Endometrial microvascular endothelial cells (primary cell): Measurements from ENCODE around the gene MCOLN2. TPM values are rescaled to one million over a fixed set of nuclear protein-coding genes. Genes with fewer than 3 reads are reported as not detected.

ENCODE experiments used
- in situ Hi-C: cut with HindIII; loops from 2 replicates; pipeline ENCODE4 v1.10.0; 2017; ENCODE audit warnings: low sequenced_read_pairs, low pct_unique_long_range_greater_than_20kb; ENCODE audit errors: inconsistent ontology term
- total RNA-seq: library from RNA; depleted of rRNA; stranded (reverse); fragments of >200 nt; gene quantifications from one replicate; pipeline ENCODE4 v1.2.3, GENCODE V29; 2015; ENCODE audit errors: inconsistent ontology term

Gene MCOLN2
- total RNA-seq, 1 donor from 2014 or later = not detected

DNA sequence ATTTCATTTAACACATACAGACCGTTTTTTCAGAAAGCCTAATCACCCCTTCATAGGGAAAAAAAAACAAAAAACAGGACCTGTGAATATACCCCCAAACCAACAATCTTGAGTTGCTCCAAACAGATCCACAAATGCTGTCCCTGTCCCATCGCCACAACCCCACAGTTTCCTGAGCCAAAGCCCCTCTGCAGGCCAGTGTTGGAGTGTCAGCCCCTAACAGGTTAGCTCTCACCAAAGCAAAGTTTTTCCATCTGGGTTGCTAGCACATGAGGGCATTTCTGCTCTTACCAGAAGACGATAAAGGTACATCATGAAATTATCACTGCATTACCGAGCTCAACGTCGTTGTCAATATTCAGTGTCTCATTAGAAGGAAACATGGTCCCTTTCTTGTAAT, 40.8 kb downstream of the MCOLN2 start:
- in situ Hi-C loops = no loop called here

DNA sequence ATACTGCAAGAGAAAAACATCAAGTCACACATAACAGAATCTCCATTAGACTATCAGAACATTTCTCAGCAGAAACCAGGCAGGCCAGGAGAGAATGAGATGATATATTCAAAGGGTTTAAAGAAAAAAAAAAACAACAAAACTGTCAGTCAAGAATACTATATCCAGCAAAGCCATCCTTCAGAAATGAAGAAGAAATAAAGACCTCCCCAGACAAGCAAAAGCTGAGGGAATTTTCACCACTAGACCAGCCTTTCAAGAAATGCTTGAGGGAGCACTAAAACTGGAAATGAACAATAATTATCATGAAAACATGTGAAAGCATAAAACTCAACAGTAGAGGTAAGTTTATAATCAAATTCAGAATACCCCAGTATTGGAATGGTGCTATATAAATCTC, 47.2 kb downstream of the MCOLN2 start:
- in situ Hi-C loops = no loop called here

DNA sequence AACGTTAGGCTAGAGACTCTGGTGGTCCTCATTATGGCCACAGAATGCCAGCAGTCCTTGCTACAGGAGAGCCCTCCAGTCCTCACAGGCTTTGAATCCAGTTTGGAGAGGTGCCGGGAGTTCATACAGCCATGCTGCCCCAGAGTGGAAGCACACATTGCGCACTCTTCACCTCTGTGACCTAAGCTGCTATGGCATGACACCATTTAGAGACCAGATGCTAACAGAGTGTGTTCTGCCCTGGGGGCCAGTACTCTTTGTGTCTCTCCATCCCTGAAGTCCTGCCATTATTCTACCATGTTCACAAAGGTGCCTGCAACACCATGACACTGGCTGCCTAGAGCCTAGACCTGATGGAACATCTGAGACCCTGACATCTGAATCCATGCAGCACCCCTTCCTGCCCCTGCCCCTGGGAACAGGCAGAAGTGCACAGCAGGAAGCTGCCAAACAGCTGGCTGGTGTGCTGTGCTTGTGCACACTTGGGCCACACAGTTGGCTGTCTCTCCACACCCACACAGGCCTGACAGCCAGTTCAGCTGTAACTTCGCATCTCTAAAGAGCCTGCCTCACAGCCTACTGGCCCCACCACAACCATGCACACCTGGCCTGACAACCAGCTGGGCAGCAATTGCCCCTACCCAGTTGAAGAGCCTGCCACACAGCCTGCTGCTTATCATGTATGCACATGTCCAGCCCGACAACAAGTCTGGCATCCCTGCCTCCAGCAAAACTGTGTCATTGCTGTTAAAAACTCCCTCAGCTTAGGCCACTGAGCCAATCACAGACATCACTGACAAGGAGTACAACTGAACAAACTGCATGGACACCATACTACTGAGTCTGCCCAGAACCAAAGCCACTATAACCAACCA, 49.1 kb downstream of the MCOLN2 start:
- in situ Hi-C loops = no loop called here

DNA sequence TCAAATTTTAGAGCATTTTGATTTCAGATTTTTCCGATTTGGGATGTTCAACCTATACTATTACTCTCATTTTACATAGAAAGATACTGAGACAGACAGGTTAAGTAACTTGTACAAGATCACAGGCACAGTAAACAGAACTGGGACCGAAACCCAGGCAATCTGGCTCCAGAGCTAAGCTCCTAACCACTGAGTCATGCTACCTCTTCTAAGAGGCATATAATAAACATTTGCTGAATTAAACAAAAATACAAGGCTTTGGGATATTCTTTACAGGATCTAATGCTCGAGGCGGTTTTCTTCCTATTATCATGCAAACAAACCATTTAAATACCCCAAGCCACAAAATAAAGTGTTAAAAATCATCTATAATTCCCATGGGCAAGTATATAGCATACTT, 50.3 kb downstream of the MCOLN2 start:
- in situ Hi-C loops = no loop called here

GRCh38 chr1:84944767-84945486, 52.0 kb downstream of the MCOLN2 start:
- in situ Hi-C loops = no loop called here

GRCh38 chr1:84941843-84942242, 55.1 kb downstream of the MCOLN2 start:
- in situ Hi-C loops = no loop called here

GRCh38 chr1:84940481-84940880, 56.4 kb downstream of the MCOLN2 start:
- in situ Hi-C loops = no loop called here

- in situ Hi-C loops = no loop called here
Measured at GRCh38 chr1:84939761-84940160, 57.2 kb downstream of the MCOLN2 start.

DNA sequence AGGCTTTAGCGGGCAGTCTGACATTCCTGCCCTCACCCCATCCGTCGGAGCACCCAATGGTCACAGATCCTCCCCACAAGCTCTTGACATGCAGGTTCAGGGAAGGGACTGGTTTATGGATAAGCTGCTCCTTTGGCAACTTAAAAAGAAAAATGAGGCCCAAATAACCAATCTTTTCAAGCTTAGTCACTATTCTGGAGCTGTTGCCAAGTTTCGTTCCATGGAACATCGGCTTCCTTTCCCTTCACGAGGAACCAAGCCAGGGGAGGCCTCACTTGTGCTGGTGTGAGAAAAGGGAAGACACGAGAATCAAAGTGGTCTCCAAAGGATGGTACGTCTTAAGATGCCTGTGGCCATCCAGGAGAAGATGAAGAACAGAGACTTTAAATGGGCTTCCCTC, 57.8 kb downstream of the MCOLN2 start:
- in situ Hi-C loops = no loop called here

GRCh38 chr1:84936116-84936810, 60.6 kb downstream of the MCOLN2 start:
- in situ Hi-C loops = no loop called here

GRCh38 chr1:84933011-84933611, 63.8 kb downstream of the MCOLN2 start:
- in situ Hi-C loops = no loop called here

- in situ Hi-C loops = no loop called here
Measured at GRCh38 chr1:84930831-84931230, 66.1 kb downstream of the MCOLN2 start.

DNA sequence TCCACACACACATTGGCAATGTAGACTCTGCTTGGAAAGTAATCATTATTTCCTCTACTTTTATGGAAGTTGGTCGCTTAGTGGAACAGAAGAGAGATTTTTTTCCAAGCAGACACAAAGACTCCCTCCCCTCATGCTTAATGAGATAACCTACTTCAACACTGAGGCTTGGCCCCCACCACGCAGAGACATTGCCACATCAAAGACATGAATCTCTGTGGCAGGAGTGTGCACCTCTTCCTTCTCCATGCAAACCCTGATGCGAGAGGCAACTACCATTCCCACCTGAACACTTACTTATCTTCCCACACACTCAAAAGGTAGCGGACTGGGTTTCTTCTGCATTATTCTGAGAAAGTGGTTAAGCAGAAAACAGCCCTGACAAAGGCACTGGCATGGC, 66.6 kb downstream of the MCOLN2 start:
- in situ Hi-C loops = no loop called here

GRCh38 chr1:84929581-84929980, 67.3 kb downstream of the MCOLN2 start:
- in situ Hi-C loops = no loop called here

GRCh38 chr1:84928979-84929378, 67.9 kb downstream of the MCOLN2 start:
- in situ Hi-C loops = no loop called here

DNA sequence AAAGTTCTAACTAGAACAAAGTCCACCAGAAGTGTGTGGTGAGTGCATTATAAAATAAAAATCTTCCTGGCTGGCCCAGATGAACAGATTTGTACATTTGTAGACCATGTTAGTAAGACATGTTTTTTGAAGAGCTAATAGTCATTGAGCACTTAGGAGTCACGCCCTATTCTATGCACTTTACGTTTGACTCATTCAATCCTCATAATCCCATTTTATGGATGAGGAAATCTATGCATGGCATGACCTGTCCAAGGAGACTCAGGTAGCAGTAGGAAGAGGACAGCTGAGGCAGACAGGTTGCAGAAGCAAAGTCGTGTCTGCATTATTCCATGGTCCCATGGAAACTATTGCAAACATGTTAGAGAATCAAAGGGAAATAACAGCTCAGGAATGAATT, 73.6 kb downstream of the MCOLN2 start:
- in situ Hi-C loops = no loop called here

- in situ Hi-C loops = no loop called here
Measured at GRCh38 chr1:84920159-84920558, 76.8 kb downstream of the MCOLN2 start.

- in situ Hi-C loops = no loop called here
Measured at GRCh38 chr1:84919461-84919970, 77.4 kb downstream of the MCOLN2 start.

GRCh38 chr1:84918726-84919336, 78.1 kb downstream of the MCOLN2 start:
- in situ Hi-C loops = no loop called here
